H1 (cell line): ENCODE measurements around the gene ZNF66. TPM values are rescaled to one million over a fixed set of nuclear protein-coding genes. Genes with fewer than 3 reads are reported as not detected.

Experiments
- CTCF ChIA-PET: fragments of 300-600 bp; sonication (Branson Sonifier 250); formaldehyde crosslinking; loops from one replicate; lab custom pipeline; 2021; ENCODE audit not compliant: partially characterized antibody; lab: Charles Lee
- POLR2A ChIA-PET: fragments of 300-600 bp; sonication (Branson Sonifier 250); formaldehyde crosslinking; loops from one replicate; lab custom pipeline; 2021; ENCODE audit warnings: inconsistent platforms; ENCODE audit not compliant: partially characterized antibody; lab: Charles Lee
- DNase-seq, 2 experiments: peaks; one replicate each; pipeline versions ENCODE4 v3.0.0 to v3.0.0-alpha.2; 2010 to 2022; ENCODE audit warnings: low spot score in 2 of 2, low read depth in 1 of 2, mixed read lengths in 1 of 2
- FAIRE-seq: peaks from 2 replicates; lab custom pipeline; 2011; peaks lifted over from hg19 to GRCh38; lab: Jason Lieb, UNC
- H2AFZ ChIP-seq: 2 replicates; pipeline ENCODE4 v1.8.1; 2012; ENCODE audit warnings: low read length, inconsistent platforms
- H2AK5ac ChIP-seq: 2 replicates; pipeline ENCODE4 v1.6.1; 2013; ENCODE audit warnings: low read depth, low read length
- H2BK120ac ChIP-seq: replicated peaks from 2 replicates; pipeline ENCODE3; 2013; ENCODE audit warnings: low read depth, low read length, inconsistent platforms
- H2BK12ac ChIP-seq: 2 replicates; pipeline ENCODE4 v1.6.1; 2013; ENCODE audit warnings: low read depth, low read length
- H2BK15ac ChIP-seq: 2 replicates; pipeline ENCODE4 v1.6.1; 2013; ENCODE audit warnings: low read length
- H2BK20ac ChIP-seq: 2 replicates; pipeline ENCODE4 v1.6.1; 2013; ENCODE audit warnings: low read length
- H2BK5ac ChIP-seq: 2 replicates; pipeline ENCODE4 v1.6.1; 2013; ENCODE audit warnings: low read depth, low read length
- H3K14ac ChIP-seq: 2 replicates; pipeline ENCODE4 v1.6.1; 2013; ENCODE audit warnings: inconsistent platforms; ENCODE audit not compliant: insufficient read length
- H3K18ac ChIP-seq: 2 replicates; pipeline ENCODE4 v1.6.1; 2013; ENCODE audit warnings: low read length; ENCODE audit errors: extremely low read depth
- H3K23ac ChIP-seq: 2 replicates; pipeline ENCODE4 v1.6.1; 2013; ENCODE audit warnings: inconsistent platforms; ENCODE audit not compliant: insufficient read length
- H3K23me2 ChIP-seq: 2 replicates; pipeline ENCODE4 v1.6.1; 2013; ENCODE audit warnings: low read depth, low read length
- H3K27ac ChIP-seq: 2 replicates; pipeline ENCODE4 v1.6.1; 2011; ENCODE audit warnings: low read depth, low read length, inconsistent platforms
- H3K27me3 ChIP-seq, 4 experiments: replicated peaks in 1 of 4; 1 replicate in 1 of 4; 2 replicates in 3 of 4; pipeline versions ENCODE4 v1.6.1 to v1.8.1; 2011 to 2013; ENCODE audit warnings: low read length in 3 of 4, mild to moderate bottlenecking in 3 of 4, inconsistent platforms in 2 of 4, mixed read lengths in 2 of 4, moderate library complexity in 1 of 4; ENCODE audit not compliant: control insufficient read depth in 3 of 4, insufficient read depth in 3 of 4; ENCODE audit errors: extremely low read depth in 1 of 4
- H3K36me3 ChIP-seq, 4 experiments: 2 replicates each; pipeline versions ENCODE4 v1.6.1 to v1.8.1; 2011 to 2013; ENCODE audit warnings: mild to moderate bottlenecking in 4 of 4, low read length in 3 of 4, moderate library complexity in 2 of 4, control low read depth in 1 of 4, inconsistent platforms in 1 of 4; ENCODE audit not compliant: insufficient read depth in 4 of 4, control insufficient read depth in 2 of 4
- H3K4ac ChIP-seq: replicated peaks from 2 replicates; pipeline ENCODE3; 2013; ENCODE audit warnings: low read length, low read depth, mixed read lengths, inconsistent platforms; ENCODE audit not compliant: insufficient read length
- H3K4me1 ChIP-seq, 4 experiments: replicated peaks in 1 of 4; 1 replicate in 1 of 4; 2 replicates in 3 of 4; pipeline versions ENCODE4 v1.6.1 to v1.8.1; 2011 to 2013; ENCODE audit warnings: low read length in 3 of 4, inconsistent platforms in 2 of 4, mixed read lengths in 1 of 4; ENCODE audit not compliant: insufficient read depth in 4 of 4, control insufficient read depth in 3 of 4
- H3K4me2 ChIP-seq, 2 experiments: 2 replicates each; pipeline versions ENCODE4 v1.6.1 to v1.8.1; 2011 to 2013; ENCODE audit warnings: low read depth in 2 of 2, low read length in 2 of 2, control low read depth in 1 of 2, inconsistent platforms in 1 of 2, mild to moderate bottlenecking in 1 of 2; ENCODE audit not compliant: insufficient read depth in 1 of 2
- H3K4me3 ChIP-seq, 4 experiments: fragments of 200-600, 300-600 bp in 1 of 4; sonication (generic), shearing (Covaris generic), sonication (Bioruptor Twin) in 1 of 4; 2 replicates each; pipeline versions ENCODE4 v1.5.1 to v1.8.1; 2011 to 2016; ENCODE audit warnings: low read length in 4 of 4, low read depth in 3 of 4, control low read depth in 2 of 4, inconsistent platforms in 2 of 4, mild to moderate bottlenecking in 2 of 4, mixed read lengths in 1 of 4, moderate library complexity in 1 of 4; ENCODE audit not compliant: insufficient read depth in 2 of 4; ENCODE audit errors: extremely low read depth in 1 of 4
- H3K56ac ChIP-seq: replicated peaks from 2 replicates; pipeline ENCODE3; 2013; ENCODE audit warnings: low read depth, mild to moderate bottlenecking, mixed read lengths, low read length, inconsistent platforms; ENCODE audit not compliant: insufficient read length
- H3K79me1 ChIP-seq: 2 replicates; pipeline ENCODE4 v1.6.1; 2013; ENCODE audit warnings: low read depth, low read length, control low read depth
- H3K79me2 ChIP-seq, 2 experiments: 2 replicates each; pipeline versions ENCODE4 v1.6.1 to v1.8.1; 2012 to 2013; ENCODE audit warnings: low read length in 2 of 2, mild to moderate bottlenecking in 2 of 2, inconsistent platforms in 1 of 2; ENCODE audit not compliant: insufficient read depth in 2 of 2, control insufficient read depth in 1 of 2
- H3K9ac ChIP-seq, 4 experiments: replicated peaks in 1 of 4; 1 replicate in 1 of 4; 2 replicates in 3 of 4; pipeline versions ENCODE4 v1.6.1 to v1.8.1; 2011 to 2013; ENCODE audit warnings: low read depth in 3 of 4, low read length in 3 of 4, control low read depth in 2 of 4, mild to moderate bottlenecking in 2 of 4, moderate library complexity in 2 of 4, inconsistent platforms in 1 of 4; ENCODE audit errors: extremely low read depth in 1 of 4
- H3K9me3 ChIP-seq, 2 experiments: 2 replicates each; pipeline versions ENCODE4 v1.6.1 to v1.8.1; 2012 to 2013; ENCODE audit warnings: mild to moderate bottlenecking in 2 of 2, moderate library complexity in 2 of 2, control low read depth in 1 of 2, inconsistent platforms in 1 of 2, low read depth in 1 of 2, low read length in 1 of 2, mixed read lengths in 1 of 2; ENCODE audit not compliant: insufficient read depth in 2 of 2
- H4K20me1 ChIP-seq, 2 experiments: replicated peaks in 1 of 2; 2 replicates each; pipeline versions ENCODE3 to v1.8.1; 2011 to 2013; ENCODE audit warnings: inconsistent platforms in 2 of 2, low read length in 2 of 2, mild to moderate bottlenecking in 1 of 2; ENCODE audit not compliant: insufficient read depth in 2 of 2, control insufficient read depth in 1 of 2
- H4K5ac ChIP-seq: 2 replicates; pipeline ENCODE4 v1.6.1; 2013; ENCODE audit warnings: low read length, low read depth, mixed read lengths, inconsistent platforms; ENCODE audit not compliant: insufficient read length
- H4K8ac ChIP-seq: 2 replicates; pipeline ENCODE4 v1.8.0; 2013; ENCODE audit warnings: mild to moderate bottlenecking, moderate library complexity, low read length, inconsistent platforms; ENCODE audit not compliant: insufficient read depth; ENCODE audit errors: extremely low read depth
- H4K91ac ChIP-seq: replicated peaks from 2 replicates; pipeline ENCODE3; 2013; ENCODE audit warnings: low read length, mixed read lengths, inconsistent platforms; ENCODE audit not compliant: insufficient read length
- CREB1 ChIP-seq: IDR thresholded peaks from 2 replicates; pipeline ENCODE4 v1.6.1; 2012; ENCODE audit warnings: inconsistent platforms
- NRF1 ChIP-seq: IDR thresholded peaks from 2 replicates; pipeline ENCODE4 v1.6.1; 2011; ENCODE audit warnings: mild to moderate bottlenecking, low read depth, low read length, improper control_type of control experiment
- POLR2AphosphoS5 ChIP-seq: IDR thresholded peaks from 2 replicates; pipeline ENCODE4 v1.6.1; 2011; ENCODE audit warnings: low read depth, low read length
- SP2 ChIP-seq: IDR thresholded peaks from 2 replicates; pipeline ENCODE4 v1.6.1; 2012; ENCODE audit warnings: mild to moderate bottlenecking, low read length, inconsistent platforms
- SRF ChIP-seq: IDR thresholded peaks from 2 replicates; pipeline ENCODE4 v1.6.1; 2011; ENCODE audit warnings: mild to moderate bottlenecking, low read depth, low read length, moderate library complexity
- YY1 ChIP-seq: IDR thresholded peaks from 2 replicates; pipeline ENCODE4 v1.6.1; 2011; ENCODE audit warnings: low read depth, mild to moderate bottlenecking, low read length
- polyA plus RNA-seq, 7 experiments: library from polyadenylated mRNA; depleted of rRNA in 3 of 7; stranded (reverse) in 5 of 7; unstranded in 2 of 7; fragments of >200 nt in 5 of 7; fragments of 200-250 nt in 2 of 7; gene quantifications; 1 replicate in 5 of 7; 2 replicates in 1 of 7; 4 replicates in 1 of 7; pipeline versions ENCODE4 v1.2.1 to v1.2.3, GENCODE V29; 2011 to 2013; ENCODE audit warnings: missing spikeins in 2 of 7, mixed read lengths in 2 of 7
- total RNA-seq: library from RNA; stranded (reverse); fragmentation: NEBNext Ultra II Directional; extraction: Animal tissue kit (Norgen Biotek cat#: 25700); gene quantifications from 2 replicates; pipeline ENCODE4 v1.2.1, GENCODE V29; 2021

ZNF66 gene
- total and polyA plus RNA-seq, 2 of the 8 experiments (the other 6 are each of a cell fraction or from before 2014, with no cell fraction given) = 13.3 to 59.7 TPM

- Histone ChIP-seq H3K27ac (no peak overlapping the region), H3K4me3 (no peak overlapping the region), H2BK5ac (no peak overlapping the region), H3K9ac (no peak overlapping the region), H2BK12ac (no peak overlapping the region), H3K9me3 (no peaks in the 10 kb centered on the region), H3K27me3 (no peaks in the 10 kb centered on the region), H2BK120ac (no peak overlapping the region), H3K4me2 (no peak overlapping the region), H4K91ac (no peak overlapping the region), H4K8ac (no peak overlapping the region), H3K79me2 (peaks cover 0 to 66% of the 10 kb centered on the region in 2 experiments; a peak in 2 of 4 replicates), H3K79me1 (peaks cover 3% of the 10 kb centered on the region; the same call in 1 of the 2 replicates), H3K4ac (no peak overlapping the region), H3K18ac (no peak overlapping the region), H2BK20ac (no peak overlapping the region), H3K23me2 (no peaks in the 10 kb centered on the region), H2AFZ (no peak overlapping the region), H3K36me3 (peaks cover 0 to 18% (median 5%) of the 10 kb centered on the region in 4 experiments; a peak in 3 of 8 replicates), H3K14ac (no peak overlapping the region), H3K23ac (no peak overlapping the region), H3K56ac (no peak overlapping the region), H4K20me1 (no peaks in the 10 kb centered on the region), H4K5ac (no peak overlapping the region), H2BK15ac (no peak overlapping the region), H2AK5ac (no peak overlapping the region), H3K4me1 (no peaks in the 10 kb centered on the region)
- no peak for DNase-seq
- no peak for TF ChIP-seq SP2
- TF ChIP-seq POLR2AphosphoS5 = no peak
- no peak for TF ChIP-seq NRF1
- TF ChIP-seq CREB1 = no peak
- no peak for TF ChIP-seq YY1
- no peak for TF ChIP-seq SRF
- ChIA-PET POLR2A (no interaction called here), CTCF (interaction anchor here (0.7 kb wide), 1 partner anchor 229 kb away, joined by 3 read pairs; no protein-coding TSS in a partner anchor)
- no peak for FAIRE-seq
Measured at GRCh38 chr19:20787786-20788185, 11.7 kb downstream of the ZNF66 start.
